Heart right ventricle (tissue), 16 donors: ENCODE results near the gene INSRR. TPM values are rescaled to one million over a fixed set of nuclear protein-coding genes. Genes with fewer than 3 reads are reported as not detected.

Experiments used
- ATAC-seq, 8 donors: fragments of 200-7000 bp; cut with Tn5 transposase; one replicate each; pipeline ENCODE4 v1.9.1; 2020; ENCODE audit warnings: mild to moderate bottlenecking in 8 of 8, moderate library complexity in 8 of 8, moderate number of reproducible peaks in 1 of 8
- DNase-seq, 2 donors: peaks; one replicate each; pipeline ENCODE4 v3.0.0-alpha.2; 2020
- H3K27ac ChIP-seq, 10 donors: fragments of 200-600 bp; sonication (generic) in 2 of 10; one replicate each; pipeline versions ENCODE4 v1.5.0 to v1.8.0; 2020 to 2022; ENCODE audit warnings: mild to moderate bottlenecking in 3 of 10
- H3K27me3 ChIP-seq, 7 donors: fragments of 200-600 bp; one replicate each; pipeline ENCODE4 v1.8.0; 2021 to 2022; ENCODE audit warnings: mild to moderate bottlenecking in 2 of 7
- H3K36me3 ChIP-seq, 9 donors: fragments of 200-600 bp; sonication (generic) in 1 of 9; one replicate each; pipeline versions ENCODE4 v1.5.0 to v1.8.0; 2020 to 2022; ENCODE audit warnings: mild to moderate bottlenecking in 2 of 9
- H3K4me1 ChIP-seq, 9 donors: fragments of 200-600 bp; sonication (generic) in 1 of 9; one replicate each; pipeline versions ENCODE4 v1.5.0 to v1.8.0; 2020 to 2022; ENCODE audit warnings: mild to moderate bottlenecking in 4 of 9
- H3K4me3 ChIP-seq, 10 donors: fragments of 200-600 bp; sonication (generic) in 2 of 10; one replicate each; pipeline versions ENCODE4 v1.5.0 to v1.8.0; 2020 to 2022; ENCODE audit warnings: mild to moderate bottlenecking in 7 of 10, moderate library complexity in 2 of 10
- H3K9me3 ChIP-seq, 11 donors: fragments of 200-600 bp in 10 of 11; sonication (generic) in 2 of 11; one replicate each; pipeline versions ENCODE4 v1.5.0 to v1.8.0; 2013 to 2022; ENCODE audit warnings: mild to moderate bottlenecking in 2 of 11, control low read depth in 1 of 11, moderate library complexity in 1 of 11
- WGBS, 2 donors: extraction: QIAGEN DNeasy Blood & Tissue Kit; methylation state at CpG; one replicate each; pipeline ENCODE4 v1.1.7; 2013; ENCODE audit warnings: inconsistent platforms in 1 of 2; 5-methylcytosine and 5-hydroxymethylcytosine counted together
- intact Hi-C, 10 donors: fragments of 100-400 bp; cut with DNase I; formaldehyde crosslinking; loops; one replicate each; pipeline versions ENCODE4 v1.11.1 to v1.14.2; 2022
- polyA plus RNA-seq, 2 donors: library from polyadenylated mRNA; stranded (reverse); fragments of 200-250 nt; gene quantifications; one replicate each; pipeline ENCODE4 v1.2.3, GENCODE V29; 2013
- total RNA-seq, 10 donors: library from RNA; stranded (reverse); fragmentation: NEBNext Ultra II Directional in 3 of 10; extraction: Animal tissue kit (Norgen Biotek cat#: 25700) in 3 of 10; gene quantifications; one replicate each; pipeline versions ENCODE4 v1.2.1 to v1.2.4, GENCODE V29; 2021 to 2023
- TF ChIP-seq, protein P1 (sequence below), 9 donors: fragments of 200-600 bp; sonication (generic) in 2 of 9; IDR thresholded peaks; one replicate each; pipeline versions ENCODE4 v1.5.0 to v1.8.0; 2021 to 2022; ENCODE audit warnings: antibody characterized with exemption in 9 of 9, mild to moderate bottlenecking in 5 of 9, moderate library complexity in 1 of 9
- donor health status: Arrhythmogenic right ventricular cardiomyopathy.
- donor health status: ischemic (EF 13 %, LVEDD 7.1; RV severe dilation, severe dysfunction).
- donor health status: healthy with polysubstance abuse.
- donor health status: DM: no; HTN: yes; CAD: no.
- donor health status: DM: no; HTN: no; CAD: no.
- donor health status: ischemic (EF 25% LVEDD 6.9; RV normal size, moderate dysfunction).
- donor health status: ischemic (EF 25% LVEDD 5.7; RV mildly dilated, moderate dysfunction).
- donor health status: healthy.
- donor health status: DM: yes; HTN: yes; CAD: no.
- donor health status: Ischemic cardiomyopathy.
- donor health status: ischemic (EF 35%, LVEDD 5.7; RV mildly dilated, moderate dysfunction).
- donor health status: nonischemic (EF 11% LVEDD 7.7; RV severe dilation, severe dysfunction).
- donor health status: DM: yes; HTN: yes; CAD: no.
- donor health status: PGD.
- donor health status: ischemic (EF 29% LVEDD 5.4; RV normal size, mild dysfunction).
- donor health status: nonischemic (EF 23%, LVEDD 6.1; RV moderate dilation, normal function).

INSRR gene
- total and polyA plus RNA-seq, 12 donors = 0.01 to 0.80 (median 0.07) TPM

DNA sequence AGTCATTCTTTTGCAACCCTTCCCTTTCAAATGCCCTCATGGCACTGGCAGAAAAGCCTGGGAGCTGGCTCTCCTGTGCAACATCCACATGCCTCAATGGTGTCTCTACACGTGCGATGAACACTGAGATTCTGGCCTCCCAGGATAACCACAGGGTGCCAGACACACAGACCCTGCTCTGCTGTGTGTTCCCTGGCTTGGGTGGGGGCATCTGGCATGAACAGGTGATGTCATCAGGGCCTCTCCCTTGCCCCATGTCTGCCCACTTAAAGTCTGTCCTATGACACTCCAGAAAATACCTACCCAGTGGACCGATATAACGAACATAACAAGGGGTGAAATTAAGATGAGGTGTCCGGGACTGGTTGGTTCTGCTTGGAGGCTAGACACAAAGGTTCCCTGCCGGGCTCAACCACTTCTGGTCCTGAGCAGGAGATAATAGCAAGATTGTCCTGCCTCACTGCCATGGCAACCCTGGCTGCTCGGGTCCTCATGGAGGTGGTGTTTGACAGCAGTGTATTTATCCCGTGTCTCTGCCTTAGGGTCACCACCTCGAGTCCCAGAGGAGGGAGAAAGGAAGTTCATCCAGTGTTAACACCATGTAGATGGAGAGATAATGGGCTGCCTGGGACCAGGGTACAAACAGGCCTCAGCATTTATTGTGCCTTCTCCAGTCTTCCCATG is 19.3 kb downstream of the INSRR start:
- no peaks in the 10 kb centered on the region for H3K9me3 ChIP-seq
- WGBS, 2 donors = 38% methylated on average over 9 of the region's 9 CpGs
- ATAC-seq (no peak), DNase-seq (no peak)
- TF ChIP-seq, protein P1, sequence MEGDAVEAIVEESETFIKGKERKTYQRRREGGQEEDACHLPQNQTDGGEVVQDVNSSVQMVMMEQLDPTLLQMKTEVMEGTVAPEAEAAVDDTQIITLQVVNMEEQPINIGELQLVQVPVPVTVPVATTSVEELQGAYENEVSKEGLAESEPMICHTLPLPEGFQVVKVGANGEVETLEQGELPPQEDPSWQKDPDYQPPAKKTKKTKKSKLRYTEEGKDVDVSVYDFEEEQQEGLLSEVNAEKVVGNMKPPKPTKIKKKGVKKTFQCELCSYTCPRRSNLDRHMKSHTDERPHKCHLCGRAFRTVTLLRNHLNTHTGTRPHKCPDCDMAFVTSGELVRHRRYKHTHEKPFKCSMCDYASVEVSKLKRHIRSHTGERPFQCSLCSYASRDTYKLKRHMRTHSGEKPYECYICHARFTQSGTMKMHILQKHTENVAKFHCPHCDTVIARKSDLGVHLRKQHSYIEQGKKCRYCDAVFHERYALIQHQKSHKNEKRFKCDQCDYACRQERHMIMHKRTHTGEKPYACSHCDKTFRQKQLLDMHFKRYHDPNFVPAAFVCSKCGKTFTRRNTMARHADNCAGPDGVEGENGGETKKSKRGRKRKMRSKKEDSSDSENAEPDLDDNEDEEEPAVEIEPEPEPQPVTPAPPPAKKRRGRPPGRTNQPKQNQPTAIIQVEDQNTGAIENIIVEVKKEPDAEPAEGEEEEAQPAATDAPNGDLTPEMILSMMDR (IDR thresholded peaks at IDR 0.05) = no peak
- intact Hi-C loops = loop anchor here in 6 of 10 donors (1.0 to 10.0 kb wide), 8 partner anchors 21 to 88 kb away; partner anchors contain the start of genes NTRK1 (in 3 of the 6) and LRRC71 (in 2 of the 6)
- no peak overlapping the region for H3K4me3 ChIP-seq
- no peak overlapping the region for H3K27ac ChIP-seq
- H3K27me3 ChIP-seq = peaks cover 0 to 73% (median 51%) of the 10 kb centered on the region in 7 donors
- peaks cover 0 to 5% (median 0%) of the 10 kb centered on the region in 9 donors for H3K4me1 ChIP-seq
- no peaks in the 10 kb centered on the region for H3K36me3 ChIP-seq

DNA sequence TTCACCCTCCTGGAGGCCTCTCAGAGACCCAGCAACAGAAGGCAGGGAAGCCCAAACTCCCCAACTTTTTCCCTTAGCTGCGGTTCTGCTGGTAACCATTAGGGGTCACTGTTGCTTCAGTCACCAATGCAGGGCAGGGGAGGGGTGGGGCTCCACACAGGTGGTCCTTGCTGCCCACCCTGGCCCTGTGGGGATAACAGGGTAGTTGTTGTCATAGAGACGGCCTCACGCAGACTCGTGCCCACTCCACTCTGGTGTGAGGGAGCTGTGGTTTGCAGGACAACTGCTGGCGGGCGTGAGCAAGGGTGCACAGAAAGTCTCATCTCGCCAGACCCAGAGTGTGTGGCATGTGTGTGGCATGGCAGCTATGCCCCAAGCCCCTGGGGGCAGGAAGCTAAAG is 19.9 kb downstream of the INSRR start:
- no peaks in the 10 kb centered on the region for H3K36me3 ChIP-seq
- no peak overlapping the region for H3K27ac ChIP-seq
- H3K27me3 ChIP-seq = peaks cover 0 to 67% (median 45%) of the 10 kb centered on the region in 7 donors
- 32 to 34% methylated on average over 7 of the region's 7 CpGs for WGBS, 2 donors
- TF ChIP-seq, protein P1 (IDR thresholded peaks at IDR 0.05) = peak; percentile 68 to 90 (median 84)
- ATAC-seq (peak; percentile 28 to 67 (median 49)), DNase-seq (no peak)
- no peaks in the 10 kb centered on the region for H3K9me3 ChIP-seq
- no peak overlapping the region for H3K4me3 ChIP-seq
- H3K4me1 ChIP-seq = peaks cover 0 to 5% (median 0%) of the 10 kb centered on the region in 9 donors
- intact Hi-C loops = loop anchor here in 5 of 10 donors (1.0 to 10.0 kb wide), 7 partner anchors 21 to 88 kb away; partner anchors contain the start of genes NTRK1 (in 3 of the 5) and LRRC71 (in 1 of the 5)

DNA sequence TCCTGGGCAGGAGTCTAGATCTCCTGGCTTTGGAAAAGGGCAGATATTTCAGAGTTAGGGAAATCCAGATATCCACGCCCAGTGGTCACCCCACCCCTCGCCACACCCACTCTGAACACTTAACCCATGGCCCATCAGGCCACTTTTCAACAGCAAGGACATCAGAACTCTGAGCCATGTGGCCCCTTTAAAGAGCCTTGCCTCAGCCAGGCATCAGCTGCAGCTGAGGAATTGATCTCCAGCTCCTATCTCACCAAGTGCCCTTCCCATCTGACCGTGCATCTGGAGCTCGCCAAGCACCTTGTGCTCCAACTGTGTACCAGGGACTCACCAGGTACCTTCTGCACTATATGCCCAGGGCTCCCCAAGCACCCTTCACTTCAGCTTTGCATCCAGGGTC is 22.0 kb downstream of the INSRR start:
- H3K27me3 ChIP-seq = peaks cover 0 to 49% (median 24%) of the 10 kb centered on the region in 7 donors
- ATAC-seq = no peak
- peaks cover 0 to 5% (median 0%) of the 10 kb centered on the region in 9 donors for H3K4me1 ChIP-seq
- no peak overlapping the region for H3K27ac ChIP-seq
- WGBS, 2 donors = 77 to 84% methylated on average over 4 of the region's 4 CpGs
- no peaks in the 10 kb centered on the region for H3K36me3 ChIP-seq
- DNase-seq = no peak
- H3K4me3 ChIP-seq = no peak overlapping the region
- TF ChIP-seq, protein P1 (IDR thresholded peaks at IDR 0.05) = no peak
- H3K9me3 ChIP-seq = no peaks in the 10 kb centered on the region
- intact Hi-C loops = loop anchor here in 3 of 10 donors (5.0 to 10.0 kb wide), 4 partner anchors 48 to 90 kb away; partner anchors contain the start of gene LRRC71 (in 1 of the 3)

DNA sequence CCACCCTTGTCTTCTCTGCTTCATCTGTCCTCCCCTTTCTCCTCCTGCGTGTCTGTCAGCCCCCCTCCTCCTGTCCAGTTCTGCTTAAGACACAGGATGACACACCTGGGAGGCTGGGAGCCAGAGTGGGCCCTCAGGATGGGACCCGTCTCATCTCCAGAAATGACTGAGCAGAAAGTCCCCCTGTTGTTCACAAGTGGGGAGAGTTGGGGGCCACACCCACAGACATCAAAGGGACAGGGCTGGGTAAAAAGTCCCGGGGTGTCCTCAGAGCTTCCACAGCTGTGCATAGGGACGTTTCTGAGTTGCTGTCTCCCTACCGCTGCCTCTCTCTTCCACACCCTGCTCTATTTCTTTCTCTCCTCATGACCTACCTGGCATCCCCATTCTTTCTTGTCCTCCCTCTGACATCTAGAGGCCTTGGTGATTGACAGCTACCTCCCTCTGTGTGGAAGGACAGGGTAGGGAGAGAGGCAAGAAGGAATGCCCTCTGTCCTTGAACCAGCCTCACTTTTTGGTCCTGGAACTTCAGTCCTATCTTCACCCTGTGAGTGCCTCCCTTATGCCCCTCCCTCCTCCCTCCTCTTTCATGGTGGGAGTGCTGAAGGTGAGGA is 22.8 kb downstream of the INSRR start:
- no peak for ATAC-seq
- H3K9me3 ChIP-seq = no peaks in the 10 kb centered on the region
- peaks cover 0 to 44% (median 20%) of the 10 kb centered on the region in 7 donors for H3K27me3 ChIP-seq
- H3K36me3 ChIP-seq = no peaks in the 10 kb centered on the region
- WGBS, 2 donors = 64 to 70% methylated on average over 5 of the region's 5 CpGs
- no peak overlapping the region for H3K27ac ChIP-seq
- H3K4me3 ChIP-seq = no peak overlapping the region
- peaks cover 0 to 5% (median 0%) of the 10 kb centered on the region in 9 donors for H3K4me1 ChIP-seq
- intact Hi-C loops = loop anchor here in 3 of 10 donors (5.0 to 10.0 kb wide), 4 partner anchors 49 to 91 kb away; partner anchors contain the start of gene LRRC71 (in 1 of the 3)
- no peak for DNase-seq
- TF ChIP-seq, protein P1 (IDR thresholded peaks at IDR 0.05) = no peak
